GM12891 (cell line): Measurements from ENCODE around the gene CRB3.

Source experiments
- POLR2A ChIP-seq: IDR thresholded peaks from 2 replicates; pipeline ENCODE4 v1.6.1; 2011; ENCODE audit warnings: low read depth, low read length, control low read depth
- POLR2AphosphoS5 ChIP-seq: IDR thresholded peaks from 2 replicates; pipeline ENCODE4 v1.6.1; 2011; ENCODE audit warnings: low read depth, low read length, control low read depth
- TAF1 ChIP-seq: IDR thresholded peaks from 2 replicates; pipeline ENCODE4 v1.6.1; 2011; ENCODE audit warnings: low read depth, low read length, control low read depth

DNA sequence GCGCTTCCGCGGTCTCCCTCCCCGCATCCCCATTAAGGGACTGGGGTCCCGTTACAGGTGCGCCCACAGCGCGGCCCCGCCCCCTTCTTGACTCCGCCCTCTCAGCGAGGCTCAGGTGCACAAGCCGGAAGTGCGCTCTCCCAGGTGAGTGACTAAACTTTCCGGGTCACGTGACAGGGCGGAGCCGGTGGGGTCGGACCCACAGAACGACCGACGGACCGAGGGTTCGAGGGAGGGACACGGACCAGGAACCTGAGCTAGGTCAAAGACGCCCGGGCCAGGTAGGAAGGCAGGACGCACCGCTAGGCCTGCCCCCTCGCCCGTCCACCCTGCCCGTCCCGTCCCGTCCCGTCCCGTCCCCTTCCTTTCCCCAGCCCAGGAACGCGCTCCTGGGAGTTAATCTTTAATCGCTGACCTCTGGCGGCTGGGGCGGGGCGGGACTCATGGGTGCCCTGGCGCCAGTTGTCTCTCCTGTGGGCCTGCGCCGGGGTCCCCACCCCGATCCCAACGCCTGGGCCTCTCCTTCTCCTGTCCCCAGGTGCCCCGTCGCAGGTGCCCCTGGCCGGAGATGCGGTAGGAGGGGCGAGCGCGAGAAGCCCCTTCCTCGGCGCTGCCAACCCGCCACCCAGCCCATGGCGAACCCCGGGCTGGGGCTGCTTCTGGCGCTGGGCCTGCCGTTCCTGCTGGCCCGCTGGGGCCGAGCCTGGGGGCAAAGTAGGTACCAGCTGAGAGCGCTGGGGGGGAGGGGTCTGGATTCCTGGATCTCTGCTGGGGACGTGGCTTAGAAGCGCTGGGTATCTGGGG, at the start of gene CRB3:
- no peak for TF ChIP-seq POLR2AphosphoS5
- TF ChIP-seq POLR2A = no peak
- no peak for TF ChIP-seq TAF1
